ENCODE data around the gene ABCA13. TPM values are rescaled to one million over a fixed set of nuclear protein-coding genes. Genes with fewer than 3 reads are reported as not detected.

Gene ABCA13
- total RNA-seq, 2 experiments from 2014 or later = 0.08 to 0.45 TPM

- DNase-seq (no peak), ATAC-seq (no peak)
- H3K4me1 Mint-ChIP-seq (ENCODE audit: low read depth) = no peaks in the 10 kb centered on the region
- peaks cover 11% of the 10 kb centered on the region for H3K27me3 Mint-ChIP-seq (ENCODE audit: low read depth)
- H3K9me3 Mint-ChIP-seq (ENCODE audit: insufficient read depth) = no peaks in the 10 kb centered on the region
- no peak overlapping the region for H3K27ac Mint-ChIP-seq
- POLR2A ChIA-PET = no interaction called here
- H3K4me3 Mint-ChIP-seq = no peak overlapping the region
- CTCF ChIA-PET = no interaction called here
- H3K36me3 Mint-ChIP-seq (ENCODE audit: low read depth) = no peaks in the 10 kb centered on the region
These were observed 37.8 kb downstream of the ABCA13 start for GRCh38 chr7:48209004-48209600.

GRCh38 chr7:48213226-48213625, 42.0 kb downstream of the ABCA13 start:
- ChIA-PET CTCF (no interaction called here), POLR2A (no interaction called here)
- ATAC-seq = no peak
- no peaks in the 10 kb centered on the region for H3K4me1 Mint-ChIP-seq (ENCODE audit: low read depth)
- H3K9me3 Mint-ChIP-seq (ENCODE audit: insufficient read depth) = no peaks in the 10 kb centered on the region
- no peak overlapping the region for H3K27ac Mint-ChIP-seq
- H3K27me3 Mint-ChIP-seq (ENCODE audit: low read depth) = peaks cover 3% of the 10 kb centered on the region
- no peak overlapping the region for H3K4me3 Mint-ChIP-seq
- DNase-seq = no peak
- no peaks in the 10 kb centered on the region for H3K36me3 Mint-ChIP-seq (ENCODE audit: low read depth)

- Mint-ChIP-seq H3K4me1 (ENCODE audit: low read depth) (no peaks in the 10 kb centered on the region), H3K4me3 (no peak overlapping the region), H3K27me3 (ENCODE audit: low read depth) (peaks cover 6% of the 10 kb centered on the region), H3K9me3 (ENCODE audit: insufficient read depth) (no peaks in the 10 kb centered on the region), H3K27ac (no peak overlapping the region), H3K36me3 (ENCODE audit: low read depth) (no peaks in the 10 kb centered on the region)
- ChIA-PET CTCF (no interaction called here), POLR2A (no interaction called here)
- ATAC-seq (no peak), DNase-seq (no peak)
These were observed 46.0 kb downstream of the ABCA13 start for GRCh38 chr7:48217266-48217665.

- DNase-seq = no peak
- no peaks in the 10 kb centered on the region for H3K4me1 Mint-ChIP-seq (ENCODE audit: low read depth)
- H3K27ac Mint-ChIP-seq = no peak overlapping the region
- CTCF ChIA-PET = no interaction called here
- POLR2A ChIA-PET = no interaction called here
- no peaks in the 10 kb centered on the region for H3K9me3 Mint-ChIP-seq (ENCODE audit: insufficient read depth)
- H3K27me3 Mint-ChIP-seq (ENCODE audit: low read depth) = peaks cover 6% of the 10 kb centered on the region
- H3K36me3 Mint-ChIP-seq (ENCODE audit: low read depth) = no peaks in the 10 kb centered on the region
- H3K4me3 Mint-ChIP-seq = no peak overlapping the region
- no peak for ATAC-seq
These were observed 46.5 kb downstream of the ABCA13 start for GRCh38 chr7:48217753-48218152.

- no peak for ATAC-seq
These were observed 52.8 kb downstream of the ABCA13 start for GRCh38 chr7:48224042-48224441.

GRCh38 chr7:48225101-48225500, 53.8 kb downstream of the ABCA13 start:
- no peaks in the 10 kb centered on the region for H3K9me3 Mint-ChIP-seq (ENCODE audit: insufficient read depth)
- CTCF ChIA-PET = no interaction called here
- ATAC-seq (no peak), DNase-seq (no peak)
- H3K27ac Mint-ChIP-seq = no peak overlapping the region
- no peak overlapping the region for H3K4me3 Mint-ChIP-seq
- POLR2A ChIA-PET = interaction anchor here (0.7 kb wide), 1 partner anchor 253 kb away, joined by 3 read pairs; no protein-coding TSS in a partner anchor
- no peaks in the 10 kb centered on the region for H3K4me1 Mint-ChIP-seq (ENCODE audit: low read depth)
- H3K36me3 Mint-ChIP-seq (ENCODE audit: low read depth) = no peaks in the 10 kb centered on the region
- peaks cover 2% of the 10 kb centered on the region for H3K27me3 Mint-ChIP-seq (ENCODE audit: low read depth)

More at GRCh38 chr7:48224042-48224441, 52.8 kb downstream of the ABCA13 start:
- no peaks in the 10 kb centered on the region for H3K4me1 Mint-ChIP-seq (ENCODE audit: low read depth)
- no peaks in the 10 kb centered on the region for H3K36me3 Mint-ChIP-seq (ENCODE audit: low read depth)
- no peak overlapping the region for H3K4me3 Mint-ChIP-seq
- H3K27ac Mint-ChIP-seq = no peak overlapping the region
- H3K9me3 Mint-ChIP-seq (ENCODE audit: insufficient read depth) = no peaks in the 10 kb centered on the region
- ChIA-PET POLR2A (no interaction called here), CTCF (no interaction called here)
- H3K27me3 Mint-ChIP-seq (ENCODE audit: low read depth) = peaks cover 5% of the 10 kb centered on the region
- DNase-seq = no peak

GRCh38 chr7:48237354-48237753, 66.1 kb downstream of the ABCA13 start:
- no peaks in the 10 kb centered on the region for H3K9me3 Mint-ChIP-seq (ENCODE audit: insufficient read depth)

GRCh38 chr7:48242846-48243245, 71.6 kb downstream of the ABCA13 start:
- CTCF ChIA-PET = interaction anchor here (1.5 kb wide), 1 partner anchor 8 kb away, joined by 3 read pairs; no protein-coding TSS in a partner anchor
- no peaks in the 10 kb centered on the region for H3K36me3 Mint-ChIP-seq (ENCODE audit: low read depth)
- H3K27ac Mint-ChIP-seq = no peak overlapping the region
- H3K4me3 Mint-ChIP-seq = no peak overlapping the region
- H3K27me3 Mint-ChIP-seq (ENCODE audit: low read depth) = peaks cover 7% of the 10 kb centered on the region
- no peaks in the 10 kb centered on the region for H3K4me1 Mint-ChIP-seq (ENCODE audit: low read depth)
- DNase-seq (no peak), ATAC-seq (no peak)
- POLR2A ChIA-PET = no interaction called here
- no peaks in the 10 kb centered on the region for H3K9me3 Mint-ChIP-seq (ENCODE audit: insufficient read depth)

More at GRCh38 chr7:48237354-48237753, 66.1 kb downstream of the ABCA13 start:
- Mint-ChIP-seq H3K4me3 (no peak overlapping the region), H3K4me1 (ENCODE audit: low read depth) (no peaks in the 10 kb centered on the region), H3K36me3 (ENCODE audit: low read depth) (no peaks in the 10 kb centered on the region), H3K27me3 (ENCODE audit: low read depth) (peaks cover 7% of the 10 kb centered on the region), H3K27ac (no peak overlapping the region)
- ATAC-seq (no peak), DNase-seq (no peak)
- ChIA-PET POLR2A (no interaction called here), CTCF (no interaction called here)

- ChIA-PET CTCF (interaction anchor here (0.8 to 1.0 kb wide), 2 partner anchors 10 to 13 kb away, joined by 3 read pairs; no protein-coding TSS in a partner anchor), POLR2A (interaction anchor here (0.7 kb wide), 1 partner anchor 215 kb away, joined by 3 read pairs; no protein-coding TSS in a partner anchor)
- DNase-seq (no peak), ATAC-seq (no peak)
- H3K36me3 Mint-ChIP-seq (ENCODE audit: low read depth) = no peaks in the 10 kb centered on the region
- H3K4me3 Mint-ChIP-seq = no peak overlapping the region
- H3K4me1 Mint-ChIP-seq (ENCODE audit: low read depth) = no peaks in the 10 kb centered on the region
- H3K27ac Mint-ChIP-seq = no peak overlapping the region
- H3K9me3 Mint-ChIP-seq (ENCODE audit: insufficient read depth) = no peaks in the 10 kb centered on the region
- peaks cover 9% of the 10 kb centered on the region for H3K27me3 Mint-ChIP-seq (ENCODE audit: low read depth)
These were observed 73.6 kb downstream of the ABCA13 start for GRCh38 chr7:48244864-48245271.

GRCh38 chr7:48245751-48246472, 74.7 kb downstream of the ABCA13 start:
- no peak for DNase-seq
- Mint-ChIP-seq H3K9me3 (ENCODE audit: insufficient read depth) (no peaks in the 10 kb centered on the region), H3K36me3 (ENCODE audit: low read depth) (no peaks in the 10 kb centered on the region), H3K4me3 (no peak overlapping the region), H3K27ac (no peak overlapping the region), H3K27me3 (ENCODE audit: low read depth) (peaks cover 10% of the 10 kb centered on the region), H3K4me1 (ENCODE audit: low read depth) (no peaks in the 10 kb centered on the region)
- no peak for ATAC-seq
- POLR2A ChIA-PET = interaction anchor here (0.7 kb wide), 1 partner anchor 214 kb away, joined by 3 read pairs; no protein-coding TSS in a partner anchor
- CTCF ChIA-PET = interaction anchor here (0.8 to 1.0 kb wide), 2 partner anchors 9 to 14 kb away, joined by 3 read pairs; no protein-coding TSS in a partner anchor

GRCh38 chr7:48249166-48249565, 77.9 kb downstream of the ABCA13 start:
- POLR2A ChIA-PET = no interaction called here
- Mint-ChIP-seq H3K36me3 (ENCODE audit: low read depth) (no peaks in the 10 kb centered on the region), H3K9me3 (ENCODE audit: insufficient read depth) (no peaks in the 10 kb centered on the region), H3K27ac (no peak overlapping the region), H3K4me1 (ENCODE audit: low read depth) (no peaks in the 10 kb centered on the region), H3K4me3 (no peak overlapping the region), H3K27me3 (ENCODE audit: low read depth) (peaks cover 6% of the 10 kb centered on the region)
- ATAC-seq (no peak), DNase-seq (no peak)
- CTCF ChIA-PET = no interaction called here

- CTCF ChIA-PET = interaction anchor here (1.5 kb wide), 1 partner anchor 8 kb away, joined by 3 read pairs; no protein-coding TSS in a partner anchor
- no peak for ATAC-seq
- Mint-ChIP-seq H3K27ac (no peak overlapping the region), H3K9me3 (ENCODE audit: insufficient read depth) (no peaks in the 10 kb centered on the region), H3K36me3 (ENCODE audit: low read depth) (no peaks in the 10 kb centered on the region), H3K4me3 (no peak overlapping the region), H3K27me3 (ENCODE audit: low read depth) (peaks cover 6% of the 10 kb centered on the region), H3K4me1 (ENCODE audit: low read depth) (no peaks in the 10 kb centered on the region)
- POLR2A ChIA-PET = no interaction called here
- DNase-seq = no peak
These were observed 79.2 kb downstream of the ABCA13 start for GRCh38 chr7:48250441-48250951.

Measured in activated CD8-positive, alpha-beta T cell treated with anti-CD3 and anti-CD28 coated beads, Interleukin-2, amount 10 ng/mL, durations not matched to agents 7 days and 5 days (primary cell).